Neural cell (in vitro differentiated cells): Measurements from ENCODE around the gene KRTAP5-9.

ENCODE experiments used
- EZH2 ChIP-seq: fragments of 200-600, 300-800 bp; shearing (Covaris generic), sonication (generic); IDR thresholded peaks from 2 replicates; pipeline ENCODE4 v1.6.1; 2014; ENCODE audit warnings: antibody characterized with exemption, low read length, borderline replicate concordance, mild to moderate bottlenecking; ENCODE audit not compliant: insufficient read depth, poor library complexity, severe bottlenecking
- MXI1 ChIP-seq: fragments of 450-650 bp; conservative IDR thresholded peaks from 2 replicates; pipeline ENCODE4 v1.6.1; 2014; ENCODE audit warnings: antibody characterized with exemption, mild to moderate bottlenecking; ENCODE audit not compliant: poor library complexity, severe bottlenecking
- POLR2AphosphoS5 ChIP-seq: IDR thresholded peaks from 2 replicates; pipeline ENCODE4 v1.6.1; 2012
- TAF1 ChIP-seq: IDR thresholded peaks from 2 replicates; pipeline ENCODE4 v1.6.1; 2012; ENCODE audit warnings: low read depth
- TF ChIP-seq, protein P1 (sequence below): fragments of 450-650 bp; IDR thresholded peaks from 2 replicates; pipeline ENCODE4 v1.5.1; 2014; ENCODE audit warnings: antibody characterized with exemption, mild to moderate bottlenecking, moderate library complexity; ENCODE audit not compliant: poor library complexity, severe bottlenecking
- TF ChIP-seq, protein P2 (sequence below): IDR thresholded peaks from 2 replicates; pipeline ENCODE4 v1.6.1; 2012; ENCODE audit warnings: borderline replicate concordance

- no peak for TF ChIP-seq EZH2
- TF ChIP-seq, protein P1, sequence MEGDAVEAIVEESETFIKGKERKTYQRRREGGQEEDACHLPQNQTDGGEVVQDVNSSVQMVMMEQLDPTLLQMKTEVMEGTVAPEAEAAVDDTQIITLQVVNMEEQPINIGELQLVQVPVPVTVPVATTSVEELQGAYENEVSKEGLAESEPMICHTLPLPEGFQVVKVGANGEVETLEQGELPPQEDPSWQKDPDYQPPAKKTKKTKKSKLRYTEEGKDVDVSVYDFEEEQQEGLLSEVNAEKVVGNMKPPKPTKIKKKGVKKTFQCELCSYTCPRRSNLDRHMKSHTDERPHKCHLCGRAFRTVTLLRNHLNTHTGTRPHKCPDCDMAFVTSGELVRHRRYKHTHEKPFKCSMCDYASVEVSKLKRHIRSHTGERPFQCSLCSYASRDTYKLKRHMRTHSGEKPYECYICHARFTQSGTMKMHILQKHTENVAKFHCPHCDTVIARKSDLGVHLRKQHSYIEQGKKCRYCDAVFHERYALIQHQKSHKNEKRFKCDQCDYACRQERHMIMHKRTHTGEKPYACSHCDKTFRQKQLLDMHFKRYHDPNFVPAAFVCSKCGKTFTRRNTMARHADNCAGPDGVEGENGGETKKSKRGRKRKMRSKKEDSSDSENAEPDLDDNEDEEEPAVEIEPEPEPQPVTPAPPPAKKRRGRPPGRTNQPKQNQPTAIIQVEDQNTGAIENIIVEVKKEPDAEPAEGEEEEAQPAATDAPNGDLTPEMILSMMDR, result no peak
- no peak for TF ChIP-seq POLR2AphosphoS5
- TF ChIP-seq, protein P2, sequence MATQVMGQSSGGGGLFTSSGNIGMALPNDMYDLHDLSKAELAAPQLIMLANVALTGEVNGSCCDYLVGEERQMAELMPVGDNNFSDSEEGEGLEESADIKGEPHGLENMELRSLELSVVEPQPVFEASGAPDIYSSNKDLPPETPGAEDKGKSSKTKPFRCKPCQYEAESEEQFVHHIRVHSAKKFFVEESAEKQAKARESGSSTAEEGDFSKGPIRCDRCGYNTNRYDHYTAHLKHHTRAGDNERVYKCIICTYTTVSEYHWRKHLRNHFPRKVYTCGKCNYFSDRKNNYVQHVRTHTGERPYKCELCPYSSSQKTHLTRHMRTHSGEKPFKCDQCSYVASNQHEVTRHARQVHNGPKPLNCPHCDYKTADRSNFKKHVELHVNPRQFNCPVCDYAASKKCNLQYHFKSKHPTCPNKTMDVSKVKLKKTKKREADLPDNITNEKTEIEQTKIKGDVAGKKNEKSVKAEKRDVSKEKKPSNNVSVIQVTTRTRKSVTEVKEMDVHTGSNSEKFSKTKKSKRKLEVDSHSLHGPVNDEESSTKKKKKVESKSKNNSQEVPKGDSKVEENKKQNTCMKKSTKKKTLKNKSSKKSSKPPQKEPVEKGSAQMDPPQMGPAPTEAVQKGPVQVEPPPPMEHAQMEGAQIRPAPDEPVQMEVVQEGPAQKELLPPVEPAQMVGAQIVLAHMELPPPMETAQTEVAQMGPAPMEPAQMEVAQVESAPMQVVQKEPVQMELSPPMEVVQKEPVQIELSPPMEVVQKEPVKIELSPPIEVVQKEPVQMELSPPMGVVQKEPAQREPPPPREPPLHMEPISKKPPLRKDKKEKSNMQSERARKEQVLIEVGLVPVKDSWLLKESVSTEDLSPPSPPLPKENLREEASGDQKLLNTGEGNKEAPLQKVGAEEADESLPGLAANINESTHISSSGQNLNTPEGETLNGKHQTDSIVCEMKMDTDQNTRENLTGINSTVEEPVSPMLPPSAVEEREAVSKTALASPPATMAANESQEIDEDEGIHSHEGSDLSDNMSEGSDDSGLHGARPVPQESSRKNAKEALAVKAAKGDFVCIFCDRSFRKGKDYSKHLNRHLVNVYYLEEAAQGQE, result no peak
- TF ChIP-seq TAF1, result no peak
- no peak for TF ChIP-seq MXI1
Observed at GRCh38 chr11:71499546-71499945, 48.7 kb upstream of the KRTAP5-9 start.
